Vagina (tissue), 2 donors: Measurements from ENCODE around the gene CDH26. TPM values are rescaled to one million over a fixed set of nuclear protein-coding genes. Genes with fewer than 3 reads are reported as not detected.
A peak's percentile ranks its signal among the peaks of the same experiment; 100 is the strongest.

Experiments used
- DNase-seq, 2 donors: peaks; one replicate each; pipeline ENCODE4 v3.0.0-alpha.2; 2017; ENCODE audit errors: extremely low spot score in 2 of 2
- H3K27ac ChIP-seq: fragments of 200-600 bp; sonication (generic); one replicate; pipeline ENCODE4 v1.5.1; 2019
- H3K27me3 ChIP-seq: fragments of 200-600 bp; sonication (generic); one replicate; pipeline ENCODE4 v1.5.1; 2019
- H3K36me3 ChIP-seq, 2 donors: fragments of 200-600 bp; sonication (generic); one replicate each; pipeline ENCODE4 v1.5.1; 2017 to 2019
- H3K4me1 ChIP-seq: fragments of 200-600 bp; sonication (generic); one replicate; pipeline ENCODE4 v1.5.1; 2019
- H3K4me3 ChIP-seq, 2 donors: fragments of 200-600 bp; sonication (generic); 1 replicate in 1 of 2; 2 replicates in 1 of 2; pipeline ENCODE4 v1.5.1; 2016 to 2019
- H3K9me3 ChIP-seq: fragments of 200-600 bp; sonication (generic); one replicate; pipeline ENCODE4 v1.5.1; 2019
- POLR2A ChIP-seq, 2 donors: fragments of 450-650 bp; IDR thresholded peaks; one replicate each; pipeline ENCODE4 v1.6.1; 2017; ENCODE audit warnings: antibody characterized with exemption in 2 of 2, mild to moderate bottlenecking in 2 of 2, moderate library complexity in 2 of 2
- POLR2AphosphoS5 ChIP-seq, 2 donors: sonication (generic); formaldehyde crosslinking; IDR thresholded peaks; one replicate each; pipeline ENCODE4 v1.9.0; 2017; ENCODE audit warnings: antibody characterized with exemption in 2 of 2, mild to moderate bottlenecking in 2 of 2, low read depth in 1 of 2; ENCODE audit not compliant: insufficient read depth in 1 of 2
- intact Hi-C: fragments of 100-400 bp; cut with DNase I; formaldehyde crosslinking; loops from one replicate; pipeline ENCODE4 v1.15.1; 2023
- total RNA-seq: library from RNA; depleted of rRNA; stranded (reverse); fragments of >200 nt; gene quantifications from one replicate; pipeline ENCODE4 v1.2.3, GENCODE V29; 2016
- TF ChIP-seq, protein P1 (sequence below), 3 experiments: fragments of 450-650 bp in 2 of 3; fragments of 200-600 bp in 1 of 3; sonication (generic) in 1 of 3; IDR thresholded peaks; one replicate each; pipeline ENCODE4 v1.5.1; 2017 to 2019; ENCODE audit warnings: antibody characterized with exemption in 3 of 3, mild to moderate bottlenecking in 2 of 3, moderate library complexity in 2 of 3

Gene CDH26
- total RNA-seq, 1 donor from 2014 or later, result 6.6 TPM

GRCh38 chr20:59987135-59987534, 28.9 kb downstream of the CDH26 start:
- intact Hi-C loops, result no loop called here
- TF ChIP-seq, protein P1, sequence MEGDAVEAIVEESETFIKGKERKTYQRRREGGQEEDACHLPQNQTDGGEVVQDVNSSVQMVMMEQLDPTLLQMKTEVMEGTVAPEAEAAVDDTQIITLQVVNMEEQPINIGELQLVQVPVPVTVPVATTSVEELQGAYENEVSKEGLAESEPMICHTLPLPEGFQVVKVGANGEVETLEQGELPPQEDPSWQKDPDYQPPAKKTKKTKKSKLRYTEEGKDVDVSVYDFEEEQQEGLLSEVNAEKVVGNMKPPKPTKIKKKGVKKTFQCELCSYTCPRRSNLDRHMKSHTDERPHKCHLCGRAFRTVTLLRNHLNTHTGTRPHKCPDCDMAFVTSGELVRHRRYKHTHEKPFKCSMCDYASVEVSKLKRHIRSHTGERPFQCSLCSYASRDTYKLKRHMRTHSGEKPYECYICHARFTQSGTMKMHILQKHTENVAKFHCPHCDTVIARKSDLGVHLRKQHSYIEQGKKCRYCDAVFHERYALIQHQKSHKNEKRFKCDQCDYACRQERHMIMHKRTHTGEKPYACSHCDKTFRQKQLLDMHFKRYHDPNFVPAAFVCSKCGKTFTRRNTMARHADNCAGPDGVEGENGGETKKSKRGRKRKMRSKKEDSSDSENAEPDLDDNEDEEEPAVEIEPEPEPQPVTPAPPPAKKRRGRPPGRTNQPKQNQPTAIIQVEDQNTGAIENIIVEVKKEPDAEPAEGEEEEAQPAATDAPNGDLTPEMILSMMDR (IDR thresholded peaks at IDR 0.05), result no peak
- TF ChIP-seq POLR2A (IDR thresholded peaks at IDR 0.05) (no peak), POLR2AphosphoS5 (IDR thresholded peaks at IDR 0.05; ENCODE audit: insufficient read depth in 1 of 2, low read depth in 1 of 2) (no peak)
- no peak for DNase-seq
- Histone ChIP-seq H3K4me3 (no peak overlapping the region), H3K9me3 (no peaks in the 10 kb centered on the region), H3K27ac (no peak overlapping the region), H3K36me3 (no peaks in the 10 kb centered on the region), H3K4me1 (no peaks in the 10 kb centered on the region), H3K27me3 (no peaks in the 10 kb centered on the region)

DNA sequence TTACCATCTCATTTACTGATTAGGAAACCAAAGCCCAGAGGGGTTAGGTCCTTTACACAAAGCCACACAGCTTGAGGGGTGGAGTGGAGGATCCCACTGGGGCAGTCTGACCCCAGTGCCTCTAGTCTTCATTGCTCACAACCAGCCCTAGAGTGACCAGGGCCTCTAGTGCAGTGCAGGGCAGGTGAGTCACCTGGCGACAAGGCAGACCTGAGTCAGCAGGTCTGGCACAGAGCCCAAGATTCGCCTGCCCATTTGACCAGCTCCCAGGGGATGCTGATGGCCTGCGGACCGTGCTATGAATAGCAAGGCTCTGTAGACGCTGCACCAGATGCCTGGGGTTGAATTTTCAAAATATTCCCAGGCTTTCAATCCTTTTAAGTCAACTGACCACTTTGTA, 29.9 kb downstream of the CDH26 start:
- intact Hi-C loops, result no loop called here
- no peaks in the 10 kb centered on the region for H3K4me1 ChIP-seq
- H3K27ac ChIP-seq, result no peak overlapping the region
- DNase-seq, result no peak
- H3K36me3 ChIP-seq, result no peaks in the 10 kb centered on the region
- H3K9me3 ChIP-seq, result no peaks in the 10 kb centered on the region
- TF ChIP-seq POLR2A (IDR thresholded peaks at IDR 0.05) (no peak), POLR2AphosphoS5 (IDR thresholded peaks at IDR 0.05; ENCODE audit: insufficient read depth in 1 of 2, low read depth in 1 of 2) (no peak)
- TF ChIP-seq, protein P1 (IDR thresholded peaks at IDR 0.05), result no peak
- no peak overlapping the region for H3K4me3 ChIP-seq
- no peaks in the 10 kb centered on the region for H3K27me3 ChIP-seq

- H3K4me3 ChIP-seq, result no peak overlapping the region
- DNase-seq, result no peak
- H3K9me3 ChIP-seq, result no peaks in the 10 kb centered on the region
- no peak for TF ChIP-seq POLR2A (IDR thresholded peaks at IDR 0.05)
- peaks cover 8% of the 10 kb centered on the region for H3K4me1 ChIP-seq
- H3K36me3 ChIP-seq, result no peaks in the 10 kb centered on the region
- no peaks in the 10 kb centered on the region for H3K27me3 ChIP-seq
- intact Hi-C loops, result no loop called here
- no peak overlapping the region for H3K27ac ChIP-seq
Measured at GRCh38 chr20:59992526-59993084, 34.4 kb downstream of the CDH26 start.

GRCh38 chr20:59993736-59994430, 35.7 kb downstream of the CDH26 start:
- H3K27ac ChIP-seq, result no peak overlapping the region
- no peak for DNase-seq
- TF ChIP-seq POLR2AphosphoS5 (IDR thresholded peaks at IDR 0.05; ENCODE audit: insufficient read depth in 1 of 2, low read depth in 1 of 2) (peak in 1 of 2 donors; percentile 25), POLR2A (IDR thresholded peaks at IDR 0.05) (no peak)
- H3K4me3 ChIP-seq, result no peak overlapping the region
- H3K36me3 ChIP-seq, result no peaks in the 10 kb centered on the region
- peaks cover 8% of the 10 kb centered on the region for H3K4me1 ChIP-seq
- H3K9me3 ChIP-seq, result no peaks in the 10 kb centered on the region
- intact Hi-C loops, result no loop called here
- no peaks in the 10 kb centered on the region for H3K27me3 ChIP-seq

DNA sequence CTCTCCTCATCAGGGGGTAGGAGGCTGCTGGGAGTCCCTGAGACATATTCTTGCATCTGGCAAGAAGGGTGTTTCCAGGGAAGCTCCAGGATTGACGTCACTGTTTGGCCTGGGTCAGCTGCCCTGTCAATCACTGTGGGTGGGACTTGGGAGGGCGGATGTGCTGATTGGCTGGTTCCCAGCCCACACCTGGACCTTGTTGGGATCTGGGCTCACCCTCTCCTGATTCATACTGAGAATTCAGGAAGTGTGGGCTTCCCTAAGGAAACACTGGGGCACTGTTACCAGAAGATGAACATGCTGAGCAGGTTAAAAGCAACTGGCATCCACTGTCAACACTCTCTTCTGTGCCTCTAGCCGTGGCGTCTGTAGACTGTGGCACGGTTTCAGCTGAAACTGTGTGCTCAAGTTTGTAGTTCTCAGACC, 36.5 kb downstream of the CDH26 start:
- no peak overlapping the region for H3K4me3 ChIP-seq

More for the DNA sequence above, 36.5 kb downstream of the CDH26 start:
- Histone ChIP-seq H3K4me1 (peaks cover 8% of the 10 kb centered on the region), H3K27ac (no peak overlapping the region), H3K27me3 (no peaks in the 10 kb centered on the region), H3K36me3 (no peaks in the 10 kb centered on the region), H3K9me3 (no peaks in the 10 kb centered on the region)
- TF ChIP-seq POLR2AphosphoS5 (IDR thresholded peaks at IDR 0.05; ENCODE audit: insufficient read depth in 1 of 2, low read depth in 1 of 2), result peak; percentile 8 to 40
- TF ChIP-seq, protein P1 (IDR thresholded peaks at IDR 0.05), result no peak
- intact Hi-C loops, result no loop called here
- no peak for DNase-seq
